ENCODE results near the gene RAB11FIP5. TPM values are rescaled to one million over a fixed set of nuclear protein-coding genes. Genes with fewer than 3 reads are reported as not detected.

Gene RAB11FIP5
- total RNA-seq, 1 experiment from 2014 or later, result 12.9 TPM

- DNase-seq (ENCODE audit: low spot score), result no peak
- intact Hi-C loops (cut with micrococcal nuclease; ENCODE audit: unreplicated experiment), result no loop called here
- Histone ChIP-seq H3K27me3 (replicated peaks; ENCODE audit: insufficient read depth, low read depth, low read length, poor library complexity) (no peaks in the 10 kb centered on the region), H3K27ac (ENCODE audit: low read depth, low read length, poor library complexity, severe bottlenecking) (no peak overlapping the region), H3K4me3 (ENCODE audit: low read depth, low read length, poor library complexity, severe bottlenecking) (no peak overlapping the region), H3K9me3 (ENCODE audit: low read depth, low read length, poor library complexity, severe bottlenecking) (no peaks in the 10 kb centered on the region), H3K4me1 (ENCODE audit: insufficient read depth, low read length, poor library complexity, severe bottlenecking) (no peaks in the 10 kb centered on the region), H3K36me3 (ENCODE audit: insufficient read depth, low read length, poor library complexity, severe bottlenecking) (no peaks in the 10 kb centered on the region)
- TF ChIP-seq EZH2 (IDR thresholded peaks at IDR 0.05; ENCODE audit: borderline replicate concordance, low read depth, low read length, poor library complexity, severe bottlenecking) (no peak), CTCF (conservative IDR thresholded peaks at IDR 0.05; ENCODE audit: low read depth, low read length) (no peak)
- ChIA-PET CTCF (no interaction called here), POLR2A (ENCODE audit: low non-redundant PET) (no interaction called here)
- BruUV-seq (replicated peaks), result no TSS peak
These were observed 30.2 kb upstream of the RAB11FIP5 start for GRCh38 chr2:73142937-73143336.

GRCh38 chr2:73141896-73142295, 29.1 kb upstream of the RAB11FIP5 start:
- CTCF ChIA-PET, result no interaction called here
- Histone ChIP-seq H3K27me3 (replicated peaks; ENCODE audit: insufficient read depth, low read depth, low read length, poor library complexity) (no peaks in the 10 kb centered on the region), H3K4me1 (ENCODE audit: insufficient read depth, low read length, poor library complexity, severe bottlenecking) (no peaks in the 10 kb centered on the region), H3K27ac (ENCODE audit: low read depth, low read length, poor library complexity, severe bottlenecking) (no peak overlapping the region), H3K36me3 (ENCODE audit: insufficient read depth, low read length, poor library complexity, severe bottlenecking) (no peaks in the 10 kb centered on the region), H3K9me3 (ENCODE audit: low read depth, low read length, poor library complexity, severe bottlenecking) (no peaks in the 10 kb centered on the region), H3K4me3 (ENCODE audit: low read depth, low read length, poor library complexity, severe bottlenecking) (no peak overlapping the region)
- intact Hi-C loops (cut with micrococcal nuclease; ENCODE audit: unreplicated experiment), result no loop called here
- no TSS peak for BruUV-seq (replicated peaks)
- no peak for DNase-seq (ENCODE audit: low spot score)
- TF ChIP-seq CTCF (conservative IDR thresholded peaks at IDR 0.05; ENCODE audit: low read depth, low read length) (no peak), EZH2 (IDR thresholded peaks at IDR 0.05; ENCODE audit: borderline replicate concordance, low read depth, low read length, poor library complexity, severe bottlenecking) (no peak)
- POLR2A ChIA-PET (ENCODE audit: low non-redundant PET), result interaction anchor here (1.0 kb wide), 1 partner anchor 37 kb away, joined by 3 read pairs; no protein-coding TSS in a partner anchor

GRCh38 chr2:73135236-73135635, 22.5 kb upstream of the RAB11FIP5 start:
- TF ChIP-seq CTCF (conservative IDR thresholded peaks at IDR 0.05; ENCODE audit: low read depth, low read length) (no peak), EZH2 (IDR thresholded peaks at IDR 0.05; ENCODE audit: borderline replicate concordance, low read depth, low read length, poor library complexity, severe bottlenecking) (no peak)
- no peak overlapping the region for H3K27ac ChIP-seq (ENCODE audit: low read depth, low read length, poor library complexity, severe bottlenecking)
- POLR2A ChIA-PET (ENCODE audit: low non-redundant PET), result interaction anchor here (0.6 kb wide), 1 partner anchor 89 kb away, joined by 9 read pairs; no protein-coding TSS in a partner anchor
- no peaks in the 10 kb centered on the region for H3K4me1 ChIP-seq (ENCODE audit: insufficient read depth, low read length, poor library complexity, severe bottlenecking)
- intact Hi-C loops (cut with micrococcal nuclease; ENCODE audit: unreplicated experiment), result no loop called here
- H3K27me3 ChIP-seq (replicated peaks; ENCODE audit: insufficient read depth, low read depth, low read length, poor library complexity), result no peaks in the 10 kb centered on the region
- no peaks in the 10 kb centered on the region for H3K9me3 ChIP-seq (ENCODE audit: low read depth, low read length, poor library complexity, severe bottlenecking)
- no peaks in the 10 kb centered on the region for H3K36me3 ChIP-seq (ENCODE audit: insufficient read depth, low read length, poor library complexity, severe bottlenecking)
- no peak overlapping the region for H3K4me3 ChIP-seq (ENCODE audit: low read depth, low read length, poor library complexity, severe bottlenecking)
- DNase-seq (ENCODE audit: low spot score), result no peak
- CTCF ChIA-PET, result no interaction called here
- BruUV-seq (replicated peaks), result no TSS peak
